Suprapubic skin (tissue), 4 donors: Measurements from ENCODE around the gene TSR3. TPM values are rescaled to one million over a fixed set of nuclear protein-coding genes. Genes with fewer than 3 reads are reported as not detected.

Source experiments
- DNase-seq, 2 donors: peaks; one replicate each; pipeline ENCODE4 v3.0.0-alpha.2; 2019; ENCODE audit warnings: low spot score in 2 of 2
- H3K27ac ChIP-seq: fragments of 200-600 bp; sonication (generic); one replicate; pipeline ENCODE4 v1.5.1; 2019
- H3K27me3 ChIP-seq: fragments of 200-600 bp; sonication (generic); one replicate; pipeline ENCODE4 v1.5.1; 2019
- H3K36me3 ChIP-seq: fragments of 200-600 bp; sonication (generic); one replicate; pipeline ENCODE4 v1.5.1; 2019
- H3K4me1 ChIP-seq: fragments of 200-600 bp; sonication (generic); one replicate; pipeline ENCODE4 v1.5.1; 2019
- H3K4me3 ChIP-seq: fragments of 200-600 bp; sonication (generic); one replicate; pipeline ENCODE4 v1.5.1; 2019; ENCODE audit warnings: mild to moderate bottlenecking
- H3K9me3 ChIP-seq: fragments of 200-600 bp; sonication (generic); one replicate; pipeline ENCODE4 v1.5.1; 2019
- EP300 ChIP-seq: sonication (generic); formaldehyde crosslinking; IDR thresholded peaks from one replicate; pipeline ENCODE4 v1.6.1; 2017; ENCODE audit warnings: antibody characterized with exemption
- POLR2A ChIP-seq, 2 donors: fragments of 450-650 bp; IDR thresholded peaks; one replicate each; pipeline ENCODE4 v1.6.1; 2017; ENCODE audit warnings: antibody characterized with exemption in 2 of 2, mild to moderate bottlenecking in 2 of 2, moderate library complexity in 2 of 2
- POLR2AphosphoS5 ChIP-seq, 3 donors: sonication (generic); formaldehyde crosslinking; IDR thresholded peaks; one replicate each; pipeline ENCODE4 v1.6.1; 2017; ENCODE audit warnings: antibody characterized with exemption in 3 of 3
- WGBS: methylation state at CpG from one replicate; pipeline ENCODE4 v1.1.5; 2018; 5-methylcytosine and 5-hydroxymethylcytosine counted together
- total RNA-seq, 4 donors: library from RNA; depleted of rRNA; stranded (reverse); fragments of >200 nt; gene quantifications; one replicate each; pipeline ENCODE4 v1.1.0, GENCODE V29; 2016
- TF ChIP-seq, protein P1 (sequence below), 2 donors: fragments of 200-600 bp in 1 of 2; fragments of 450-650 bp in 1 of 2; sonication (generic) in 1 of 2; IDR thresholded peaks; one replicate each; pipeline ENCODE4 v1.5.1; 2016 to 2019; ENCODE audit warnings: antibody characterized with exemption in 2 of 2, mild to moderate bottlenecking in 1 of 2, moderate library complexity in 1 of 2

Gene TSR3
- total RNA-seq, 4 donors from 2014 or later: 48.5 to 70.2 (median 62.1) TPM

DNA sequence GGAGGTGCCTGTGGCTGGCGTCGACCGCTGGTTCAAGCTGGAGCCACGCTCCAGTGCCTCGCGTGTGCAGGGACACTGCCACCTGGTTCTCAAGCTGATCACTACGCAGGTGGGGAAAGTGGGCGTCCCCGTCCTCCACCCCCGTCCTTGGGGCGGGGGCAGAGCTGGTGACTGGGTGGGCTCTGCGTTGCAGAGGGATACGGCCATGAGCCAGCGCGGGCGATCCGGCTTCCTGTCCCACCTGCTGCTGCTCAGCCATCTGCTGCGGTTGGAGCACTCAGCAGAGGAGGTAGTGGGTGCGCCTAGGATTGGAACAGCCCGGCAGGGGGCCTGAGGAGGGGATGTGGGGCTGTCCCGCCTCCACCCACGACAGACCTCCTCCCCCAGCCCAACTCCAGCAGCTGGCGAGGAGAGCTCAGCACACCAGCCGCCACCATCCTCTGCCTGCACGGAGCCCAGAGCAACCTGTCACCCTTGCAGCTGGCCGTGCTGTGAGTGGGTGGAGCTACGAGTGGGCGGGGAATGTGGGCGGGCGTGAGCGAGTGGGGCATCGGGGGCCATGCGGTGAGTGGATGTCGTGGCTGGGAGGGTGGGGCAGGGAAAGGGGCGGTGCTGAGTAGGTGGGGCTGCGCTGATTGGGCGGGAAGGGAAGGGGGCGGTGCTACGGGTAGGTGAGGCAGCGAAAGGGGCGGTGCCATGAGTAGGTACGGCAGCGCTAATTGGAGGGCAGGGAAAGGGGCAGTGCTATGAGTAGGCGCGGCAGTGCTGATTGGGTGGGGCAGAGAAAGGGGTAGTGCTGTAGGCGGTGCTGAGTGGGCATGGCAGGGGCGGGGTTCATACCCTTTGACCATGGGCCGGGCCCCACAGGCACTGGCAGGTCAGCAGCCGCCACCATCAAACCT lies 8.9 kb downstream of the TSR3 start:
- no peak for TF ChIP-seq EP300
- no peak for TF ChIP-seq POLR2A (IDR thresholded peaks at IDR 0.05)
- TF ChIP-seq POLR2AphosphoS5 (IDR thresholded peaks at IDR 0.05): no peak
- TF ChIP-seq, protein P1, sequence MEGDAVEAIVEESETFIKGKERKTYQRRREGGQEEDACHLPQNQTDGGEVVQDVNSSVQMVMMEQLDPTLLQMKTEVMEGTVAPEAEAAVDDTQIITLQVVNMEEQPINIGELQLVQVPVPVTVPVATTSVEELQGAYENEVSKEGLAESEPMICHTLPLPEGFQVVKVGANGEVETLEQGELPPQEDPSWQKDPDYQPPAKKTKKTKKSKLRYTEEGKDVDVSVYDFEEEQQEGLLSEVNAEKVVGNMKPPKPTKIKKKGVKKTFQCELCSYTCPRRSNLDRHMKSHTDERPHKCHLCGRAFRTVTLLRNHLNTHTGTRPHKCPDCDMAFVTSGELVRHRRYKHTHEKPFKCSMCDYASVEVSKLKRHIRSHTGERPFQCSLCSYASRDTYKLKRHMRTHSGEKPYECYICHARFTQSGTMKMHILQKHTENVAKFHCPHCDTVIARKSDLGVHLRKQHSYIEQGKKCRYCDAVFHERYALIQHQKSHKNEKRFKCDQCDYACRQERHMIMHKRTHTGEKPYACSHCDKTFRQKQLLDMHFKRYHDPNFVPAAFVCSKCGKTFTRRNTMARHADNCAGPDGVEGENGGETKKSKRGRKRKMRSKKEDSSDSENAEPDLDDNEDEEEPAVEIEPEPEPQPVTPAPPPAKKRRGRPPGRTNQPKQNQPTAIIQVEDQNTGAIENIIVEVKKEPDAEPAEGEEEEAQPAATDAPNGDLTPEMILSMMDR (IDR thresholded peaks at IDR 0.05): no peak
- H3K4me3 ChIP-seq: peak overlapping the region; percentile 31
- H3K4me1 ChIP-seq: peaks cover 34% of the 10 kb centered on the region
- under 1% methylated on average over 29 of the region's 49 CpGs for WGBS
- H3K27ac ChIP-seq: no peak overlapping the region
- no peaks in the 10 kb centered on the region for H3K36me3 ChIP-seq
- no peaks in the 10 kb centered on the region for H3K9me3 ChIP-seq
- peaks cover 15% of the 10 kb centered on the region for H3K27me3 ChIP-seq
- DNase-seq: peak; percentile 94 to 97

DNA sequence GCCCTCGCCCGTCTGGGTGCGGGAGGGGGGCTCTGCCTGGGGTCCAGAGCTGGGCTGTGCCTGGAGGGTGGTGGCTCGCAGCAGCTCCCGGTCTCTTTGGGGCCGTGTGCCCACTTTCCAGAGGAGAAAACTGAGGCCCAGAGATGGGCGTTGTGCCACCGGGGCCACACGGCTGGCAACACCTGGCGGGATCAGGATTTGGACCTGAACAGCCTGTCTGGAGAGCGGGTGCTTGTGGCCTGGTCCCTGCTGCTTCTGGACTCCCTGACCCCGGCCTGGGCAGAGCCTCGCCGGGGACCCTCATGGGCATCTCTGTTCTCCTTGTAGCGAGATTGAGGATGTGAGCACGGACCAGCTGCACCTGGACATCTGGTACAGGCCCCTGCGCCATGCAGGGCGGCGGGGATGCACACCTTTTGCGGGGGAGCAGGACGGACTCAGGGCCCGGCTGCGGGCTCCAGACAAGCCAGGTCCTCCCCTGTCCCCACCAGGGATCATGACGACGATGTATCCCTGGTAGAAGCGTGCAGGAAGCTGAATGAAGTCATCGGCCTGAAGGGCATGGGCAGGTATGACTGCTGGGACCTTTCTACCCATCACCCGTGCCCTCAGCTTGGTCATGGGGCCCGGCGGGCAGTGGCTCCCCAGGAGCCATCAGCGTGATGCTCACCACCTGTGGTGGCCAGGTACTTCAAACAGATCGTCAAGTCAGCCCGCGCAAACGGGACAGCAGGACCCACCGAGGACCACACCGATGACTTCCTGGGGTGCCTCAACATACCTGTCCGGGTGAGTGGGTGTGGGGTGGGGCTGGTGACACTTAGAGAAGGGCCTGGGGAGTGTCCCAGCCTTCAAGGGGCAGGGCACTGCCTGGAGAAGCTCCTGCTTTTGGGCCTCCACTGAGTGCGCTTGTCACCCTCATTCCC lies 9.9 kb downstream of the TSR3 start:
- WGBS: 84% methylated on average over 5 of the region's 39 CpGs
- peaks cover 24% of the 10 kb centered on the region for H3K4me1 ChIP-seq
- TF ChIP-seq POLR2A (IDR thresholded peaks at IDR 0.05) (no peak), EP300 (no peak), POLR2AphosphoS5 (IDR thresholded peaks at IDR 0.05) (no peak)
- TF ChIP-seq, protein P1 (IDR thresholded peaks at IDR 0.05): no peak
- no peak for DNase-seq
- H3K36me3 ChIP-seq: no peaks in the 10 kb centered on the region
- no peak overlapping the region for H3K27ac ChIP-seq
- H3K4me3 ChIP-seq: no peak overlapping the region
- H3K9me3 ChIP-seq: no peaks in the 10 kb centered on the region
- H3K27me3 ChIP-seq: peaks cover 25% of the 10 kb centered on the region

DNA sequence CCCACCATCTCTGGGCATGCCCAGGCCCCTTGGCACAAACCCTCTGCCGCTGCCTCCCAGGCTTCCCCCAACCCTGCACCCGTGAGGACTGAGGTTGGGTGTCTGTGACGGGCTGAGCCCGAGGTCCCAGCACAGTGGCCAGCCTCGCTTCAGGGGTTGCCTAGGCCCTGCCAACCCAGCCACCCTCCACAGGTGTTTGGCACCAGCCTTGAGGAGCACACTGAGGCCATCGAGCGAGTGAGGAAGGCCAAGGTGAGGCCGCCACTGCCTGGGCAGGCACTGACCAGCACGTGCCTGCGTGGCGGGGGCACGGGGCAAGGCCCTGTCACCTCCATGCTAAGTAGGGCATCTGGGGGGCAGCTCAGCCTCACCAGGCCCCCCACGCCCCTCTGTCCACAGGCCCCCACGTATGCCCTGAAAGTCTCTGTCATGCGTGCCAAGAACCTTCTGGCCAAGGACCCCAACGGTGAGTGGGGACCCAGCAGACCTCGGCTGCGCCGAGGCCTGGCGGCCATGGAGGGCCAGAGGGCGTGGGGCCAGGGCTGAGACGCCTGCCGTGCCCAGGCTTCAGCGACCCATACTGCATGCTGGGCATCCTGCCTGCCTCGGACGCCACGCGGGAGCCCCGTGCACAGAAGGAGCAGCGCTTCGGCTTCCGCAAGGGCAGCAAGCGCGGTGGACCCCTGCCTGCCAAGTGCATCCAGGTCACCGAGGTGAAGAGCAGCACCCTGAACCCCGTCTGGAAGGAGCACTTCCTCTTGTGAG lies 10.8 kb downstream of the TSR3 start:
- Histone ChIP-seq H3K9me3 (no peaks in the 10 kb centered on the region), H3K27ac (no peak overlapping the region), H3K27me3 (peaks cover 34% of the 10 kb centered on the region), H3K4me3 (no peak overlapping the region), H3K36me3 (no peaks in the 10 kb centered on the region), H3K4me1 (peaks cover 24% of the 10 kb centered on the region)
- 40% methylated on average over 1 of the region's 36 CpGs for WGBS
- no peak for TF ChIP-seq EP300
- TF ChIP-seq, protein P1 (IDR thresholded peaks at IDR 0.05): no peak
- no peak for TF ChIP-seq POLR2AphosphoS5 (IDR thresholded peaks at IDR 0.05)
- TF ChIP-seq POLR2A (IDR thresholded peaks at IDR 0.05): no peak
- no peak for DNase-seq

DNA sequence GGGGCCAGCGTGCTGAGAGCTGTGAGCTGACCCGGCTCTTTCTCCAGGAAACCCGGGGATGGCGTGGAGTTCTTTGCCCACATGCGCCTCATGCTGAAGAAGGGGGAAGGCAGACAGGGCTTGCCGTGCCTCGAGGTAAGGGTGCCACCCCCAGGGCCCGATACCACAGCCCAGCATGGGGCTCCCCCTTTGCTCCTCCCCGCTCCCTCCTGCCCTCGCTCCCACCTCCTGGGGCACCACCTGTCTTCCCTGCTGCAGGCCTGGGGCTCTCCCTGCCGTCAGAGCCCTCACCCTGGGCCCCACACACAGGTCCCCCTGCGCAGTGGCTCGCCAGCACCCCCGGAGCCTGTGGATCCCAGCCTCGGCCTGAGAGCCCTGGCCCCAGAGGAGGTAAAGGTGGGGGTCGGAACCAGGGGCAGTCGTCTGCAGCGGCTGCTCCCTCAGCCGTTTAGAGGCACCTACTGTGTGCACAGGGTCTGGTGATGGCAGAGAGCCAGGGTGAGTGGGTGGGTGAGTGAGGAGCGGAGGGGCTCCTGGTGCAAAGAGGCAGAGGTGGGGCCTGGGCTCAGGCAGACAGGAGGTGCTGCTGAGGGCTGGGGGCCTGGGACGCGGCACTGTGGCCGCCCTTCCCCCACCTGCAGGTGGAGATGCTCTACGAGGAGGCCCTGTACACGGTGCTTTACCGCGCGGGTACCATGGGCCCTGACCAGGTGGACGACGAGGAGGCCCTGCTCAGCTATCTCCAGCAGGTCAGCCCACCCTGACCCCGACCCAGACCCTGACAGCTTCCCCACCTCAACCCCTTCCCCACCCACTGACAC lies 12.6 kb downstream of the TSR3 start:
- Histone ChIP-seq H3K4me1 (peaks cover 26% of the 10 kb centered on the region), H3K27ac (no peak overlapping the region), H3K4me3 (no peak overlapping the region), H3K36me3 (no peaks in the 10 kb centered on the region), H3K9me3 (no peaks in the 10 kb centered on the region), H3K27me3 (peaks cover 52% of the 10 kb centered on the region)
- DNase-seq: no peak
- no peak for TF ChIP-seq EP300
- TF ChIP-seq POLR2A (IDR thresholded peaks at IDR 0.05): no peak
- TF ChIP-seq, protein P1 (IDR thresholded peaks at IDR 0.05): no peak
- no peak for TF ChIP-seq POLR2AphosphoS5 (IDR thresholded peaks at IDR 0.05)
- WGBS: 64% methylated on average over 16 of the region's 31 CpGs
